Measurements from ENCODE around the gene MRFAP1L1.
A peak's percentile ranks its signal among the peaks of the same experiment; 100 is the strongest.
"Not testable (repeated sequence)": the region's sequence is repeated elsewhere in the genome, so short reads cannot be mapped to it uniquely, and the experiment has no call there.

The MRFAP1L1 gene

GRCh38 chr4:6686104-6686787, 23.4 kb downstream of the MRFAP1L1 start:
- DNase-seq: no peak

GRCh38 chr4:6684656-6685055, 25.0 kb downstream of the MRFAP1L1 start:
- no peak for DNase-seq

- no peak for DNase-seq
Measured at GRCh38 chr4:6682862-6683590, 26.6 kb downstream of the MRFAP1L1 start.

GRCh38 chr4:6681191-6681590, 28.5 kb downstream of the MRFAP1L1 start:
- no peak for DNase-seq

- no peak for DNase-seq
Measured at GRCh38 chr4:6680372-6681034, 29.2 kb downstream of the MRFAP1L1 start.

- no peak for DNase-seq
Measured at GRCh38 chr4:6676722-6677558, 32.7 kb downstream of the MRFAP1L1 start.

- DNase-seq: peak; percentile 28
Measured at GRCh38 chr4:6674500-6675149, 35.0 kb downstream of the MRFAP1L1 start.

- DNase-seq: peak; percentile 94
Measured at GRCh38 chr4:6673660-6674499, 35.8 kb downstream of the MRFAP1L1 start.

- not testable (repeated sequence) for DNase-seq
Measured at GRCh38 chr4:6673191-6673659, 36.4 kb downstream of the MRFAP1L1 start.

- DNase-seq: not testable (repeated sequence)
Measured at GRCh38 chr4:6672541-6673190, 37.0 kb downstream of the MRFAP1L1 start.

- DNase-seq: no peak
Measured at GRCh38 chr4:6672131-6672530, 37.5 kb downstream of the MRFAP1L1 start.

- no peak for DNase-seq
Measured at GRCh38 chr4:6671648-6672047, 38.0 kb downstream of the MRFAP1L1 start.

- no peak for DNase-seq
Measured at GRCh38 chr4:6668391-6668790, 41.3 kb downstream of the MRFAP1L1 start.

GRCh38 chr4:6665320-6665654, 44.4 kb downstream of the MRFAP1L1 start:
- no peak for DNase-seq

GRCh38 chr4:6663596-6664393, 45.9 kb downstream of the MRFAP1L1 start:
- DNase-seq: no peak

- no peak for DNase-seq
Measured at GRCh38 chr4:6662591-6662990, 47.1 kb downstream of the MRFAP1L1 start.

GRCh38 chr4:6660430-6660829, 49.2 kb downstream of the MRFAP1L1 start:
- DNase-seq: no peak

- no peak for DNase-seq
Measured at GRCh38 chr4:6659897-6660296, 49.8 kb downstream of the MRFAP1L1 start.

- DNase-seq: no peak
Measured at GRCh38 chr4:6658597-6659075, 51.0 kb downstream of the MRFAP1L1 start.

GRCh38 chr4:6658209-6658595, 51.5 kb downstream of the MRFAP1L1 start:
- DNase-seq: no peak
